Neuronal stem cell (in vitro differentiated cells): ENCODE data around the gene LRRTM4.

Source experiments
- DNase-seq: peaks from one replicate; pipeline ENCODE4 v3.0.0-alpha.2; 2013; ENCODE audit warnings: low spot score
- H2AFZ ChIP-seq: one replicate; pipeline ENCODE4 v1.6.1; 2013; ENCODE audit warnings: mild to moderate bottlenecking, low read length, inconsistent platforms
- H2AK5ac ChIP-seq: 2 replicates; pipeline ENCODE4 v1.6.1; 2013; ENCODE audit warnings: low read depth, mild to moderate bottlenecking, inconsistent platforms, low read length, moderate library complexity, mixed read lengths
- H2BK120ac ChIP-seq: 2 replicates; pipeline ENCODE4 v1.6.1; 2013; ENCODE audit warnings: low read depth, mild to moderate bottlenecking, inconsistent platforms, low read length, moderate library complexity, mixed read lengths
- H2BK12ac ChIP-seq: one replicate; pipeline ENCODE4 v1.6.1; 2013; ENCODE audit warnings: low read length, inconsistent platforms
- H2BK15ac ChIP-seq: 2 replicates; pipeline ENCODE4 v1.6.1; 2013; ENCODE audit warnings: mild to moderate bottlenecking, low read length, inconsistent platforms, mixed read lengths
- H2BK5ac ChIP-seq: one replicate; pipeline ENCODE4 v1.6.1; 2013; ENCODE audit warnings: inconsistent platforms, mild to moderate bottlenecking, low read length, moderate library complexity
- H3K14ac ChIP-seq: one replicate; pipeline ENCODE4 v1.6.1; 2013; ENCODE audit warnings: low read length, inconsistent platforms
- H3K18ac ChIP-seq: 2 replicates; pipeline ENCODE4 v1.6.1; 2013; ENCODE audit warnings: low read length, inconsistent platforms
- H3K23ac ChIP-seq: 2 replicates; pipeline ENCODE4 v1.6.1; 2013; ENCODE audit warnings: low read depth, mild to moderate bottlenecking, mixed read lengths, low read length, inconsistent platforms; ENCODE audit not compliant: poor library complexity
- H3K27ac ChIP-seq: replicated peaks from 3 replicates; pipeline ENCODE4 v1.5.1; 2013; ENCODE audit warnings: low read length, inconsistent platforms
- H3K27me3 ChIP-seq, 3 experiments: 2 replicates each; pipeline ENCODE4 v1.6.1; 2013; ENCODE audit warnings: low read length in 3 of 3, mild to moderate bottlenecking in 2 of 3, inconsistent platforms in 1 of 3, low read depth in 1 of 3, mixed read lengths in 1 of 3, moderate library complexity in 1 of 3; ENCODE audit not compliant: control insufficient read depth in 3 of 3, insufficient read depth in 3 of 3
- H3K36me3 ChIP-seq, 2 donors: replicated peaks in 1 of 2; 2 replicates each; pipeline ENCODE4 v1.6.1; 2013; ENCODE audit warnings: low read length in 2 of 2; ENCODE audit not compliant: control insufficient read depth in 2 of 2, insufficient read depth in 2 of 2
- H3K4ac ChIP-seq: 2 replicates; pipeline ENCODE4 v1.6.1; 2013; ENCODE audit warnings: inconsistent platforms, mild to moderate bottlenecking, low read length, moderate library complexity
- H3K4me1 ChIP-seq, 2 donors: 1 replicate in 1 of 2; 2 replicates in 1 of 2; pipeline ENCODE4 v1.6.1; 2013; ENCODE audit warnings: low read length in 2 of 2, low read depth in 1 of 2; ENCODE audit not compliant: control insufficient read depth in 2 of 2, insufficient read depth in 1 of 2
- H3K4me2 ChIP-seq: one replicate; pipeline ENCODE4 v1.6.1; 2013; ENCODE audit warnings: mild to moderate bottlenecking, low read length, inconsistent platforms; ENCODE audit not compliant: insufficient read depth, poor library complexity, severe bottlenecking
- H3K4me3 ChIP-seq, 2 donors: 2 replicates each; pipeline ENCODE4 v1.5.1; 2013; ENCODE audit warnings: low read length in 2 of 2, mild to moderate bottlenecking in 2 of 2, inconsistent platforms in 1 of 2, moderate library complexity in 1 of 2
- H3K79me1 ChIP-seq: one replicate; pipeline ENCODE4 v1.6.1; 2013; ENCODE audit warnings: low read depth, mild to moderate bottlenecking, inconsistent platforms, low read length, moderate library complexity
- H3K9ac ChIP-seq: one replicate; pipeline ENCODE4 v1.6.1; 2013; ENCODE audit warnings: mild to moderate bottlenecking, low read depth, low read length, inconsistent platforms; ENCODE audit not compliant: poor library complexity
- H3K9me3 ChIP-seq, 2 donors: replicated peaks in 1 of 2; 2 replicates each; pipeline versions ENCODE3 to v1.6.1; 2013; ENCODE audit warnings: low read length in 2 of 2, mild to moderate bottlenecking in 2 of 2, inconsistent platforms in 1 of 2, low read depth in 1 of 2, mixed read lengths in 1 of 2, moderate library complexity in 1 of 2; ENCODE audit not compliant: control insufficient read depth in 2 of 2, insufficient read depth in 1 of 2
- H4K8ac ChIP-seq: one replicate; pipeline ENCODE4 v1.6.1; 2013; ENCODE audit warnings: low read depth, mild to moderate bottlenecking, inconsistent platforms, low read length, moderate library complexity
- H4K91ac ChIP-seq: one replicate; pipeline ENCODE4 v1.6.1; 2013; ENCODE audit warnings: low read length, low read depth, mild to moderate bottlenecking, inconsistent platforms; ENCODE audit not compliant: poor library complexity
- WGBS, 2 donors: extraction: QIAGEN DNeasy Blood & Tissue Kit; methylation state at CpG; one replicate each; pipeline ENCODE4 v1.1.7; 2013; ENCODE audit warnings: missing lambda C conversion rate in 2 of 2, mixed read lengths in 1 of 2; ENCODE audit not compliant: insufficient read length in 2 of 2, insufficient replicate concordance in 1 of 2; ENCODE audit errors: extremely low coverage in 2 of 2; 5-methylcytosine and 5-hydroxymethylcytosine counted together

The LRRTM4 gene

DNA sequence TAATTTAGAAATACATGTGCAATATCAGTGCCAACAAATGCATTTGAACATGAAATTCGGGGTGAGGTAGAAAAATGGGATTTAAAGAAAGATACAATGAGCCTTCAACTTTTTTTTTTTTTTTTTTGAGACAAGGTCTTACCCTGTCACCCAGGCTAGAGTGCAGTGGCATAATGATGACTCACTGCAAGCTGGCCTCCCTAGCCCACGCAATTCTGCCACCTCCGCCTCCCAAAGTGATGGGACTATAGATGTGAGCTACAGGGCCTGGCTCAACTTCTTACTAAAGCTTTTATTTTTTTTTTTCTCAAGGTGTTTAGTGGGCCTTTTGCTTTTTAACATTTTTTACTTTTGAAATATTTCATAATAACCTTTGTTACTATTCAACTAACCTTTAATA, 365.6 kb downstream of the LRRTM4 start:
- Histone ChIP-seq H2BK15ac (no peak overlapping the region), H2BK12ac (no peak overlapping the region), H3K79me1 (no peaks in the 10 kb centered on the region), H3K18ac (no peak overlapping the region), H2BK5ac (no peak overlapping the region), H3K4me3 (no peak overlapping the region), H3K14ac (no peak overlapping the region), H3K36me3 (no peaks in the 10 kb centered on the region), H4K91ac (no peak overlapping the region), H3K4ac (no peak overlapping the region), H3K9ac (no peak overlapping the region), H3K4me2 (no peak overlapping the region), H3K23ac (no peak overlapping the region), H2AFZ (no peak overlapping the region), H4K8ac (no peak overlapping the region), H3K9me3 (peaks cover 0 to 3% of the 10 kb centered on the region in 2 donors), H3K4me1 (no peaks in the 10 kb centered on the region), H3K27me3 (no peaks in the 10 kb centered on the region), H2AK5ac (no peak overlapping the region), H2BK120ac (no peak overlapping the region), H3K27ac (no peak overlapping the region)
- no peak for DNase-seq
- no CpG with 5 or more reads among the region's 3 CpGs for WGBS, 2 donors

DNA sequence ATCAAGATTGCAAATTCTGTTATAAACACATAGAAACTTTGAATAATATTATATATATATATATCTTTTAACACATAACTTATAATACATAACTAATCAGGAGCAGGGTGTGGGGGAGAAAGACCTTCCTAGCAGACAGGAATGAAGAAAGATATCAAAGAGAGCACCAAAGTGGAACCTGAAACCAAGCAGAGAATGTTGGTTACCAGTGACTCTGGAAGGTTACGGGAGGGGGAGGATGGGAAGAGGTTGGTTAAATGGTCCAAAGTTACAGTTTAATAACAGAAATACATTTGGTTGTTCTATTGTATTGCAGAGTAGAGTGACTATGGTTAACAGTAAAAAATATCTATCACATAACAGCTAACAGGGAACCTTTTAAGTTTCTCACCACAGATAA, 366.7 kb downstream of the LRRTM4 start:
- Histone ChIP-seq H2BK12ac (no peak overlapping the region), H3K9ac (no peak overlapping the region), H4K8ac (no peak overlapping the region), H3K4me3 (no peak overlapping the region), H3K79me1 (no peaks in the 10 kb centered on the region), H2BK120ac (no peak overlapping the region), H3K23ac (no peak overlapping the region), H2AK5ac (no peak overlapping the region), H2BK5ac (no peak overlapping the region), H3K4ac (no peak overlapping the region), H3K27me3 (no peaks in the 10 kb centered on the region), H3K18ac (no peak overlapping the region), H3K36me3 (no peaks in the 10 kb centered on the region), H3K4me2 (no peak overlapping the region), H4K91ac (no peak overlapping the region), H3K27ac (no peak overlapping the region), H3K14ac (no peak overlapping the region), H2BK15ac (no peak overlapping the region), H3K4me1 (no peaks in the 10 kb centered on the region), H2AFZ (no peak overlapping the region), H3K9me3 (no peaks in the 10 kb centered on the region)
- no peak for DNase-seq
- WGBS, 2 donors: no CpG with 5 or more reads among the region's 1 CpG

DNA sequence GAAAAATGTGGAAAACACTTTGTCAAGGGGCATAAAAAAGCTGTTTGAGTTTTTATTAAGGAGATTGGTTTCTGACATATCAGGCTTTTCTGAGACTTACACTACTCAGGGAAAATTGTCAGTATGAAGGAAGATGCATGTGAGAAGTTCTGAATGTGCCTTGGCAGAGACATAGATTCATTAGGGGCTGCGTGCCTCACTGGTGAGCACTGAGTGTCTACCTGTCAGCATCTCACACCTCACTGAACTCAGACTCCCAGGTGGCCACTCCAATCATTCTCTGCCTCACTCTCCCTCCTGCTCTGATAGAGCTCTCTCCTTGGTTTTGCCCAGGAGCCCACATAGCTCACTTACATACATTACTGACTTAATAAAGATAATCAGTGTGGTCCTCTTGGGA, 372.6 kb downstream of the LRRTM4 start:
- Histone ChIP-seq H3K4me1 (no peaks in the 10 kb centered on the region), H4K8ac (no peak overlapping the region), H3K4me3 (no peak overlapping the region), H3K14ac (no peak overlapping the region), H3K23ac (no peak overlapping the region), H3K4ac (no peak overlapping the region), H3K79me1 (no peaks in the 10 kb centered on the region), H2AK5ac (no peak overlapping the region), H2BK5ac (no peak overlapping the region), H3K27me3 (no peaks in the 10 kb centered on the region), H4K91ac (no peak overlapping the region), H2BK15ac (no peak overlapping the region), H3K27ac (no peak overlapping the region), H3K4me2 (no peak overlapping the region), H3K36me3 (no peaks in the 10 kb centered on the region), H3K18ac (no peak overlapping the region), H2BK12ac (no peak overlapping the region), H2BK120ac (no peak overlapping the region), H2AFZ (no peak overlapping the region), H3K9me3 (no peaks in the 10 kb centered on the region), H3K9ac (no peak overlapping the region)
- whole genome bisulfite sequencing, 2 donors: no CpG with 5 or more reads among the region's 1 CpG
- DNase-seq: no peak

DNA sequence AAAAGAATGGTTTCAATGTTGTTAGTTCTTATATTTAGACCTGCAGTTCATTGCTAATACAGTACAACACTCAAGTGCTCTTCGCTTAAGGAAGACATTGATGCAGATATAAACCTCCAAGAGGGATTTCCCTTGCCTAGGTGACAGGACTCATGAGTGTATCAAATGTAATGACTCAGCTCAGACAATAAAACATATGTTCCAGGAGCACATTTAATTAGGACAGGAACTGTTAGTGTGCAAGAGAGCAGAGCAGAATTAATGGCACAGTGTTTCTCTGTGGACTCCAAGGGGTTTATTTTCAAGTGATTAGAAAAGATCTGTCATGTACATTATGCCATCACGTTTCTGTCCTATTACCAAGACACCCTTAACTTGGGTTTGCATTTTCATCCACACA, 375.0 kb downstream of the LRRTM4 start:
- DNase-seq: no peak
- H2BK12ac ChIP-seq: no peak overlapping the region
- H4K91ac ChIP-seq: no peak overlapping the region
- H3K4ac ChIP-seq: no peak overlapping the region
- no peak overlapping the region for H3K9ac ChIP-seq
- H3K23ac ChIP-seq: no peak overlapping the region
- H2AK5ac ChIP-seq: no peak overlapping the region
- no peaks in the 10 kb centered on the region for H3K4me1 ChIP-seq
- H3K18ac ChIP-seq: no peak overlapping the region
- H3K4me3 ChIP-seq: no peak overlapping the region
- no peak overlapping the region for H2BK5ac ChIP-seq
- H3K27me3 ChIP-seq: no peaks in the 10 kb centered on the region
- H3K27ac ChIP-seq: no peak overlapping the region
- no peaks in the 10 kb centered on the region for H3K36me3 ChIP-seq
- H3K9me3 ChIP-seq: no peaks in the 10 kb centered on the region
- H3K4me2 ChIP-seq: no peak overlapping the region
- no CpG with 5 or more reads among the region's 2 CpGs for WGBS, 2 donors
- H2BK120ac ChIP-seq: no peak overlapping the region
- H2AFZ ChIP-seq: no peak overlapping the region
- no peak overlapping the region for H2BK15ac ChIP-seq
- H4K8ac ChIP-seq: no peak overlapping the region
- H3K79me1 ChIP-seq: no peaks in the 10 kb centered on the region
- H3K14ac ChIP-seq: no peak overlapping the region
